ENCODE measurements around the gene CLCN3.
"Not testable (repeated sequence)": the region's sequence is repeated elsewhere in the genome, so short reads cannot be mapped to it uniquely, and the experiment has no call there.

Gene CLCN3

GRCh38 chr4:169619958-169620879 is at the start of gene CLCN3:
CLCN3 (plus strand) TSS chr4:169620578; CDS start chr4:169635929, 15,351 bp downstream.
- peak; percentile 90 for DNase-seq

GRCh38 chr4:169571012-169571411 is 49.4 kb upstream of the CLCN3 start:
- DNase-seq, result not testable (repeated sequence)

GRCh38 chr4:169571435-169571834 is 48.9 kb upstream of the CLCN3 start:
- DNase-seq, result no peak

- no peak for DNase-seq
Observed at GRCh38 chr4:169573889-169574288, 46.5 kb upstream of the CLCN3 start.

GRCh38 chr4:169582203-169582602 is 38.2 kb upstream of the CLCN3 start:
- no peak for DNase-seq

GRCh38 chr4:169582706-169583105 is 37.7 kb upstream of the CLCN3 start:
- no peak for DNase-seq

GRCh38 chr4:169583563-169583962 is 36.8 kb upstream of the CLCN3 start:
- DNase-seq, result no peak

- DNase-seq, result no peak
Observed at GRCh38 chr4:169593050-169593560, 27.3 kb upstream of the CLCN3 start.

GRCh38 chr4:169594560-169595195 is 25.7 kb upstream of the CLCN3 start:
- DNase-seq, result no peak

GRCh38 chr4:169601016-169601771 is 19.2 kb upstream of the CLCN3 start:
- DNase-seq, result no peak

GRCh38 chr4:169603312-169603711 is 17.1 kb upstream of the CLCN3 start:
- DNase-seq, result no peak

- DNase-seq, result no peak
Observed at GRCh38 chr4:169604131-169604900, 16.1 kb upstream of the CLCN3 start.

- DNase-seq, result no peak
Observed at GRCh38 chr4:169604903-169605331, 15.5 kb upstream of the CLCN3 start.

- DNase-seq, result no peak
Observed at GRCh38 chr4:169611157-169611556, 9.2 kb upstream of the CLCN3 start.

GRCh38 chr4:169611991-169612870 is 8.1 kb upstream of the CLCN3 start, which contains the start of gene NEK1:
NEK1 (minus strand) TSS chr4:169612583; CDS start chr4:169602630, 9,953 bp downstream.
- DNase-seq, result peak; percentile 57 to 71

GRCh38 chr4:169612871-169613859 is 7.2 kb upstream of the CLCN3 start:
- DNase-seq, result peak; percentile 22 to 73

GRCh38 chr4:169615467-169616106 is 4.8 kb upstream of the CLCN3 start:
- no peak for DNase-seq

- DNase-seq, result no peak
Observed at GRCh38 chr4:169616846-169617245, 3.5 kb upstream of the CLCN3 start.

GRCh38 chr4:169617306-169617705 is 3.1 kb upstream of the CLCN3 start:
- DNase-seq, result no peak
